A549 (cell line): ENCODE results near the gene AKR7A3. TPM values are rescaled to one million over a fixed set of nuclear protein-coding genes. Genes with fewer than 3 reads are reported as not detected.

Experiments used
- ATAC-seq, 2 experiments: fragments of 200-7000 bp in 1 of 2; fragments of >200 bp in 1 of 2; cut with Nextera tagmentation in 1 of 2; cut with Tn5 transposase in 1 of 2; 3 replicates each; pipeline versions ENCODE4 v1.8.0 to v1.9.1; 2018 to 2020; ENCODE audit warnings: mild to moderate bottlenecking in 1 of 2, moderate library complexity in 1 of 2
- CTCF ChIA-PET: fragments of 300-600 bp; sonication (Branson Sonifier 250); formaldehyde crosslinking; extraction: SDS; loops from one replicate; lab custom pipeline; 2021; ENCODE audit warnings: antibody characterized with exemption, inconsistent platforms; lab: Yijun Ruan, JAX
- POLR2A ChIA-PET: fragments of 350-600 bp; formaldehyde crosslinking; extraction: SDS; loops from one replicate; lab custom pipeline; 2021; ENCODE audit warnings: antibody characterized with exemption, inconsistent platforms; lab: Yijun Ruan, JAX
- DNase-seq, 2 experiments: peaks; one replicate each; pipeline versions ENCODE4 v3.0.0 to v3.0.0-alpha.2; 2011 to 2016; ENCODE audit warnings: low read depth in 1 of 2, low spot score in 1 of 2
- FAIRE-seq: peaks from 2 replicates; lab custom pipeline; 2011; peaks lifted over from hg19 to GRCh38; lab: Jason Lieb, UNC
- H3K27ac ChIP-seq, 2 experiments: fragments of >200 bp; sonication (Bioruptor Twin); formaldehyde crosslinking; 3 replicates each; pipeline ENCODE4 v1.5.1; 2016 to 2017
- H3K4me1 ChIP-seq: fragments of >200 bp; sonication (Bioruptor Twin); formaldehyde crosslinking; 3 replicates; pipeline ENCODE4 v1.6.1; 2016
- H3K4me2 ChIP-seq: fragments of >200 bp; sonication (Bioruptor Twin); formaldehyde crosslinking; 3 replicates; pipeline ENCODE4 v1.6.1; 2016
- H3K4me3 ChIP-seq: fragments of >200 bp; sonication (Bioruptor Twin); formaldehyde crosslinking; 3 replicates; pipeline ENCODE4 v1.5.1; 2016
- H3K9me3 ChIP-seq: fragments of >200 bp; sonication (Bioruptor Twin); formaldehyde crosslinking; 3 replicates; pipeline ENCODE4 v1.6.1; 2016
- BCL3 ChIP-seq: fragments of >200 bp; sonication (Bioruptor Twin); formaldehyde crosslinking; IDR thresholded peaks from 3 replicates; pipeline ENCODE4 v1.6.1; 2016
- CEBPB ChIP-seq, 2 experiments: fragments of >200 bp in 1 of 2; sonication (Bioruptor Twin) in 1 of 2; formaldehyde crosslinking in 1 of 2; IDR thresholded peaks; 2 replicates each; pipeline ENCODE4 v1.6.1; 2012 to 2016
- CHD2 ChIP-seq: fragments of 150-350 bp; IDR thresholded peaks from 2 replicates; pipeline ENCODE4 v1.6.1; 2014; ENCODE audit warnings: low read length; ENCODE audit not compliant: partially characterized antibody
- CHD4 ChIP-seq: fragments of 200-600 bp; sonication (generic); IDR thresholded peaks from 2 replicates; pipeline ENCODE4 v1.6.1; 2016; ENCODE audit warnings: antibody characterized with exemption, mild to moderate bottlenecking, borderline replicate concordance
- CTCF ChIP-seq: fragments of >200 bp; sonication (Bioruptor Twin); formaldehyde crosslinking; IDR thresholded peaks from 3 replicates; pipeline ENCODE4 v1.5.1; 2016
- FOSB ChIP-seq: fragments of 250-450 bp; sonication (Bioruptor Pico); IDR thresholded peaks from 2 replicates; pipeline ENCODE4 v1.5.0; 2020; ENCODE audit warnings: mild to moderate bottlenecking, moderate library complexity
- HOXB13 ChIP-seq: fragments of 250-450 bp; sonication (Bioruptor Pico); IDR thresholded peaks from 2 replicates; pipeline ENCODE4 v1.5.0; 2020; ENCODE audit warnings: low read depth, mild to moderate bottlenecking, moderate library complexity
- HOXB5 ChIP-seq: fragments of 250-450 bp; sonication (Bioruptor Pico); IDR thresholded peaks from 2 replicates; pipeline ENCODE4 v1.5.0; 2020; ENCODE audit warnings: mild to moderate bottlenecking, moderate library complexity
- JUNB ChIP-seq: fragments of >200 bp; sonication (Bioruptor Twin); formaldehyde crosslinking; IDR thresholded peaks from 2 replicates; pipeline ENCODE4 v1.6.1; 2016
- MAFK ChIP-seq: fragments of 450-650 bp; IDR thresholded peaks from 2 replicates; pipeline ENCODE4 v1.6.1; 2014; ENCODE audit not compliant: partially characterized antibody
- RCOR1 ChIP-seq: fragments of 150-350 bp; IDR thresholded peaks from 2 replicates; pipeline ENCODE4 v1.6.1; 2014; ENCODE audit warnings: antibody characterized with exemption, low read length, low read depth
- SREBF2 ChIP-seq: fragments of 450-650 bp; IDR thresholded peaks from 2 replicates; pipeline ENCODE4 v1.6.1; 2014; ENCODE audit warnings: mild to moderate bottlenecking, moderate library complexity
- TFCP2L1 ChIP-seq: fragments of 250-450 bp; sonication (Bioruptor Pico); IDR thresholded peaks from 2 replicates; pipeline ENCODE4 v1.5.0; 2021; ENCODE audit warnings: mild to moderate bottlenecking
- ZC3H11A ChIP-seq: fragments of 450-650 bp; IDR thresholded peaks from 2 replicates; pipeline ENCODE4 v1.6.1; 2014; ENCODE audit warnings: antibody characterized with exemption, mild to moderate bottlenecking
- ZNF302 ChIP-seq: fragments of 250-450 bp; sonication (Bioruptor Pico); IDR thresholded peaks from 2 replicates; pipeline ENCODE4 v1.9.0; 2021; ENCODE audit warnings: inconsistent platforms, mild to moderate bottlenecking, moderate library complexity
- ZSCAN20 ChIP-seq: fragments of 250-450 bp; sonication (Bioruptor Pico); IDR thresholded peaks from 2 replicates; pipeline ENCODE4 v1.8.0; 2022; ENCODE audit warnings: mild to moderate bottlenecking, moderate library complexity
- WGBS: methylation state at CpG from one replicate; pipeline ENCODE4 v1.1.6; 2017; ENCODE audit errors: missing lambda C conversion rate; 5-methylcytosine and 5-hydroxymethylcytosine counted together
- polyA plus RNA-seq, 4 experiments: library from polyadenylated mRNA; depleted of rRNA in 3 of 4; stranded (reverse); fragments of >200 nt; fragmentation: RNase III in 1 of 4; extraction: RNeasy Plus Mini Kit Qiagen cat#74134 plus additional on column Dnase treatment in 1 of 4; gene quantifications; 2 replicates in 3 of 4; 3 replicates in 1 of 4; pipeline ENCODE4 v1.2.3, GENCODE V29; 2011 to 2017
- TF ChIP-seq, protein P1 (sequence below): IDR thresholded peaks from 2 replicates; pipeline ENCODE4 v1.6.1; 2012
- TF ChIP-seq, protein P2 (sequence below): fragments of >200 bp; sonication (Bioruptor Twin); formaldehyde crosslinking; IDR thresholded peaks from 2 replicates; pipeline ENCODE4 v1.6.1; 2016
- TF ChIP-seq, protein P3 (sequence below): fragments of 200-600 bp; sonication (generic); IDR thresholded peaks from 2 replicates; pipeline ENCODE4 v1.6.1; 2016; ENCODE audit warnings: antibody characterized with exemption, mild to moderate bottlenecking, moderate library complexity

AKR7A3 gene
- polyA plus RNA-seq, 2 of the 4 experiments (the other 2 are of a cell fraction), result 0.10 to 0.21 TPM

GRCh38 chr1:19336543-19336942 is 48.0 kb upstream of the AKR7A3 start:
- POLR2A ChIA-PET, result no interaction called here
- WGBS, result 88% methylated on average over 6 of the region's 7 CpGs
- H3K27ac ChIP-seq, result no peak overlapping the region
- ATAC-seq, result peak; percentile 13 to 31; a peak in 2 of 6 replicates
- DNase-seq, result no peak
- TF ChIP-seq SREBF2 (no peak), CTCF (no peak), ZSCAN20 (CRISPR knock-in tag) (no peak), JUNB (no peak), CHD4 (no peak), MAFK (no peak)
- TF ChIP-seq, protein P1, sequence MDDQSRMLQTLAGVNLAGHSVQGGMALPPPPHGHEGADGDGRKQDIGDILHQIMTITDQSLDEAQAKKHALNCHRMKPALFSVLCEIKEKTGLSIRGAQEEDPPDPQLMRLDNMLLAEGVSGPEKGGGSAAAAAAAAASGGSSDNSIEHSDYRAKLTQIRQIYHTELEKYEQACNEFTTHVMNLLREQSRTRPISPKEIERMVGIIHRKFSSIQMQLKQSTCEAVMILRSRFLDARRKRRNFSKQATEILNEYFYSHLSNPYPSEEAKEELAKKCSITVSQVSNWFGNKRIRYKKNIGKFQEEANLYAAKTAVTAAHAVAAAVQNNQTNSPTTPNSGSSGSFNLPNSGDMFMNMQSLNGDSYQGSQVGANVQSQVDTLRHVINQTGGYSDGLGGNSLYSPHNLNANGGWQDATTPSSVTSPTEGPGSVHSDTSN, result no peak
- TF ChIP-seq, protein P2, sequence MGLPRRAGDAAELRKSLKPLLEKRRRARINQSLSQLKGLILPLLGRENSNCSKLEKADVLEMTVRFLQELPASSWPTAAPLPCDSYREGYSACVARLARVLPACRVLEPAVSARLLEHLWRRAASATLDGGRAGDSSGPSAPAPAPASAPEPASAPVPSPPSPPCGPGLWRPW, result no peak
- H3K4me2 ChIP-seq, result no peak overlapping the region
- CTCF ChIA-PET, result interaction anchor here (1.3 to 2.5 kb wide), 3 partner anchors 8 to 315 kb away, joined by 3 to 9 read pairs (median 4); no protein-coding TSS in a partner anchor
- H3K4me3 ChIP-seq, result no peak overlapping the region
- H3K9me3 ChIP-seq, result no peaks in the 10 kb centered on the region
- H3K4me1 ChIP-seq, result no peaks in the 10 kb centered on the region
- no peak for FAIRE-seq

GRCh38 chr1:19333587-19334354 is 45.2 kb upstream of the AKR7A3 start:
- no peak for FAIRE-seq
- CTCF ChIA-PET, result interaction anchor here (1.3 to 2.5 kb wide), 2 partner anchors 10 to 41 kb away, joined by 3 to 9 read pairs; no protein-coding TSS in a partner anchor
- Histone ChIP-seq H3K4me2 (no peak overlapping the region), H3K27ac (no peak overlapping the region), H3K9me3 (no peaks in the 10 kb centered on the region), H3K4me3 (no peak overlapping the region), H3K4me1 (no peaks in the 10 kb centered on the region)
- no peak for DNase-seq
- TF ChIP-seq ZC3H11A, result no peak
- TF ChIP-seq CEBPB (IDR thresholded peaks at IDR 0.05), result peak; percentile 12 to 40; a peak in 1 of 4 replicates
- WGBS, result 73% methylated on average over 6 of the region's 9 CpGs
- ATAC-seq, result no peak
- POLR2A ChIA-PET, result interaction anchor here (1.0 kb wide), 1 partner anchor 21 kb away, joined by 3 read pairs; the partner anchor contains the start of gene SLC66A1

DNA sequence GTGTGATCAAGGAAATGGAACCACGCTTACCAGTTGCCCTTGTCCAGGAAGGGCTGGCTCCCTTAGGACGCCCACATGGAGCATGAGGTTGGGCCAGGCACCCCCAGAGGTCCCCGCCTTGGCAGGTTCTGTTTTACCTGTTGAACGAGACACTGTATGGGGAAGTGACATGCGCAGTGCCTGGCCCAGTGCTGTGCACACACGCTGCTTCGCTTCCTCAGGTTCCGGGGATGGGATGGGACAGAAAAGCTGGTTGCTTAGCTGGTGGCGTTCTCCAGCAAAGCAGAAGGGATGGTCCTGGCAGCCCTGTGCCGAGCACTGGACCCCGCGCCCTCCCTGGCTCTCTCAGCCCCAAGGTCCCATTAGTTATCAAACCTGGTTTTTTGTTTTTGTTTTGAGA is 44.3 kb upstream of the AKR7A3 start:
- Histone ChIP-seq H3K4me1 (no peaks in the 10 kb centered on the region), H3K4me3 (no peak overlapping the region), H3K27ac (no peak overlapping the region), H3K4me2 (no peak overlapping the region), H3K9me3 (no peaks in the 10 kb centered on the region)
- ChIA-PET CTCF (interaction anchor here (1.3 kb wide), 1 partner anchor 42 kb away, joined by 3 read pairs; no protein-coding TSS in a partner anchor), POLR2A (interaction anchor here (1.0 kb wide), 1 partner anchor 20 kb away, joined by 3 read pairs; the partner anchor contains the start of gene SLC66A1)
- DNase-seq, result no peak
- no peak for ATAC-seq
- WGBS, result 90% methylated on average over 9 of the region's 12 CpGs
- TF ChIP-seq FOSB (CRISPR knock-in tag) (no peak), ZC3H11A (no peak), BCL3 (no peak), ZSCAN20 (CRISPR knock-in tag) (no peak), HOXB5 (CRISPR knock-in tag) (no peak), SREBF2 (no peak), TFCP2L1 (CRISPR knock-in tag) (no peak), ZNF302 (CRISPR knock-in tag) (no peak), RCOR1 (no peak), HOXB13 (CRISPR knock-in tag) (no peak), CHD2 (no peak)
- TF ChIP-seq, protein P3, sequence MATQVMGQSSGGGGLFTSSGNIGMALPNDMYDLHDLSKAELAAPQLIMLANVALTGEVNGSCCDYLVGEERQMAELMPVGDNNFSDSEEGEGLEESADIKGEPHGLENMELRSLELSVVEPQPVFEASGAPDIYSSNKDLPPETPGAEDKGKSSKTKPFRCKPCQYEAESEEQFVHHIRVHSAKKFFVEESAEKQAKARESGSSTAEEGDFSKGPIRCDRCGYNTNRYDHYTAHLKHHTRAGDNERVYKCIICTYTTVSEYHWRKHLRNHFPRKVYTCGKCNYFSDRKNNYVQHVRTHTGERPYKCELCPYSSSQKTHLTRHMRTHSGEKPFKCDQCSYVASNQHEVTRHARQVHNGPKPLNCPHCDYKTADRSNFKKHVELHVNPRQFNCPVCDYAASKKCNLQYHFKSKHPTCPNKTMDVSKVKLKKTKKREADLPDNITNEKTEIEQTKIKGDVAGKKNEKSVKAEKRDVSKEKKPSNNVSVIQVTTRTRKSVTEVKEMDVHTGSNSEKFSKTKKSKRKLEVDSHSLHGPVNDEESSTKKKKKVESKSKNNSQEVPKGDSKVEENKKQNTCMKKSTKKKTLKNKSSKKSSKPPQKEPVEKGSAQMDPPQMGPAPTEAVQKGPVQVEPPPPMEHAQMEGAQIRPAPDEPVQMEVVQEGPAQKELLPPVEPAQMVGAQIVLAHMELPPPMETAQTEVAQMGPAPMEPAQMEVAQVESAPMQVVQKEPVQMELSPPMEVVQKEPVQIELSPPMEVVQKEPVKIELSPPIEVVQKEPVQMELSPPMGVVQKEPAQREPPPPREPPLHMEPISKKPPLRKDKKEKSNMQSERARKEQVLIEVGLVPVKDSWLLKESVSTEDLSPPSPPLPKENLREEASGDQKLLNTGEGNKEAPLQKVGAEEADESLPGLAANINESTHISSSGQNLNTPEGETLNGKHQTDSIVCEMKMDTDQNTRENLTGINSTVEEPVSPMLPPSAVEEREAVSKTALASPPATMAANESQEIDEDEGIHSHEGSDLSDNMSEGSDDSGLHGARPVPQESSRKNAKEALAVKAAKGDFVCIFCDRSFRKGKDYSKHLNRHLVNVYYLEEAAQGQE, result no peak
- TF ChIP-seq, protein P1, result no peak
- no peak for FAIRE-seq
